D721Med (cell line): ENCODE data around the gene USP3.

Experiments used
- DNase-seq: peaks from one replicate; pipeline ENCODE4 v3.0.0; 2011; ENCODE audit warnings: low spot score; ENCODE audit not compliant: insufficient read length
- FAIRE-seq: peaks from 2 replicates; lab custom pipeline; 2011; peaks lifted over from hg19 to GRCh38; lab: Jason Lieb, UNC
- CTCF ChIP-seq: IDR thresholded peaks from 2 replicates; pipeline ENCODE4 v1.5.1; 2012; ENCODE audit warnings: mild to moderate bottlenecking, control low read depth; ENCODE audit not compliant: insufficient read depth; ENCODE audit errors: missing control alignments

The USP3 gene

GRCh38 chr15:63593705-63594671 is 89.6 kb downstream of the USP3 start:
- no peak for TF ChIP-seq CTCF
- no peak for FAIRE-seq

GRCh38 chr15:63595065-63595464 is 90.7 kb downstream of the USP3 start:
- FAIRE-seq (no peak), DNase-seq (no peak)
- no peak for TF ChIP-seq CTCF

More at GRCh38 chr15:63593705-63594671, 89.6 kb downstream of the USP3 start:
- no peak for DNase-seq

GRCh38 chr15:63595688-63596087 is 91.3 kb downstream of the USP3 start:
- FAIRE-seq (no peak), DNase-seq (no peak)
- no peak for TF ChIP-seq CTCF

GRCh38 chr15:63596676-63597037 is 92.3 kb downstream of the USP3 start:
- FAIRE-seq (no peak), DNase-seq (no peak)
- no peak for TF ChIP-seq CTCF

- no peak for TF ChIP-seq CTCF
- DNase-seq (no peak), FAIRE-seq (no peak)
Measured at GRCh38 chr15:63597038-63597790, 92.8 kb downstream of the USP3 start, which contains the start of gene FBXL22. Gene FBXL22, plus strand, starts transcription at chr15:63597387. Its CDS starts 6 bp downstream, at chr15:63597393.

- TF ChIP-seq CTCF, result no peak
- DNase-seq (no peak), FAIRE-seq (no peak)
Measured at GRCh38 chr15:63597821-63598220, 93.4 kb downstream of the USP3 start.
